Amniotic epithelial cell (primary cell): ENCODE measurements around the gene EGR1.

Experiments
- DNase-seq: peaks from one replicate; pipeline ENCODE4 v3.0.0-alpha.2; 2010; ENCODE audit warnings: low read depth

The EGR1 gene

GRCh38 chr5:138465261-138466124 lies at the start of gene EGR1:
Gene EGR1, plus strand, starts transcription at chr5:138465479. Its CDS starts 283 bp downstream, at chr5:138465762.
- DNase-seq = peak; percentile 89

GRCh38 chr5:138418444-138418843 lies 46.8 kb upstream of the EGR1 start:
- no peak for DNase-seq

- DNase-seq = no peak
These were observed 40.2 kb upstream of the EGR1 start for GRCh38 chr5:138425079-138425478.

- DNase-seq = peak; percentile 70
These were observed 29.3 kb upstream of the EGR1 start for GRCh38 chr5:138435943-138436342.

- no peak for DNase-seq
These were observed 27.1 kb upstream of the EGR1 start for GRCh38 chr5:138438003-138438723.

- peak; percentile 42 for DNase-seq
These were observed 26.4 kb upstream of the EGR1 start, which contains the start of gene REEP2 for GRCh38 chr5:138438724-138439476. Gene REEP2, plus strand, starts transcription at chr5:138439057. Its CDS starts 152 bp downstream, at chr5:138439209.

GRCh38 chr5:138439477-138440158 lies 25.7 kb upstream of the EGR1 start:
- DNase-seq = no peak

GRCh38 chr5:138440159-138441073 lies 24.9 kb upstream of the EGR1 start:
- no peak for DNase-seq

- DNase-seq = no peak
These were observed 24.1 kb upstream of the EGR1 start for GRCh38 chr5:138441221-138441620.

GRCh38 chr5:138444078-138444773 lies 21.1 kb upstream of the EGR1 start:
- no peak for DNase-seq

- DNase-seq = no peak
These were observed 20.3 kb upstream of the EGR1 start for GRCh38 chr5:138444774-138445546.

GRCh38 chr5:138445547-138446271 lies 19.6 kb upstream of the EGR1 start:
- DNase-seq = no peak

- DNase-seq = no peak
These were observed 17.2 kb upstream of the EGR1 start for GRCh38 chr5:138448070-138448469.

GRCh38 chr5:138448481-138449398 lies 16.5 kb upstream of the EGR1 start:
- DNase-seq = no peak

GRCh38 chr5:138449501-138450239 lies 15.6 kb upstream of the EGR1 start:
- peak; percentile 71 for DNase-seq

- DNase-seq = no peak
These were observed 14.3 kb upstream of the EGR1 start for GRCh38 chr5:138450971-138451370.

- no peak for DNase-seq
These were observed 12.6 kb upstream of the EGR1 start for GRCh38 chr5:138452720-138453119.
